Measurements from ENCODE around the gene ORC3.
"Not testable (repeated sequence)": the region's sequence is repeated elsewhere in the genome, so short reads cannot be mapped to it uniquely, and the experiment has no call there.

The ORC3 gene

DNA sequence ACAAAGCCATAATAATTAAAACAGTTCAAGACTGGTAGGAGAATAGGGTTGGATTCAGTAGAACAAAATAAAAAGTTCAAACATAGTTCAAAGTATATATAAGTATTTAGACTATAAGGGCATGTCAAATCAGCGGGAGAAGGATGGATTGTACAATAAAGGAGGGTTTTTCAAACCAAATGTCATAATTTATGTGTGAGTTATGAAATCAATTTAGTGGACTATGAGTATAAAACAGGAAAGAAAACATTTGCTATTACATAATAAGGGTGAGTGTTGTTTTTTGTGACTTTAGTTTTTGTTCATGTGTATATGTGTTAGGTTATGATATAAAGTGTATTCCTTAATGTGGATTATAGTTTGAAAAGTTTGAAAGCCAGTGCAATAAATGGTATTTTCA is 10.6 kb downstream of the ORC3 start:
- no peak for DNase-seq (ENCODE audit: low read depth)

DNA sequence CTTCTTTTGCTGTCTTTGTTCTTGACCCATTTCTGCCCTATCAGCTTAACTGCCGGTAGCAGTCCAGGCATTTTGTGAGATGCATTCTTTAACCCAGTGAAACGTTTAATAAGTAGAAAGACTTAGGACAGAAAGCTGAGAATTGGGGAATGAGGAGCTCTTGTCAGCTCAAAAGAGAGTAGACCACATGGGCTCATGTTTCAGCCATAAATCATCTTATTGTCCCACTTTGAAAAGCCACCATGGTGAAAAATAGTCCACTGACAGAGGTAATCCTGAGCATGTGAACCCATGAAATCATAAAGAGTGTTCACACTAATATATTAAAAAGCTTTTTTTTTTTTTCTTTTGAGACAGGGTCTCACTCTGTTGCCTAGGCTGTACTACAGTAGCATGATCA is 16.3 kb downstream of the ORC3 start:
- no peak for DNase-seq (ENCODE audit: low read depth)

DNA sequence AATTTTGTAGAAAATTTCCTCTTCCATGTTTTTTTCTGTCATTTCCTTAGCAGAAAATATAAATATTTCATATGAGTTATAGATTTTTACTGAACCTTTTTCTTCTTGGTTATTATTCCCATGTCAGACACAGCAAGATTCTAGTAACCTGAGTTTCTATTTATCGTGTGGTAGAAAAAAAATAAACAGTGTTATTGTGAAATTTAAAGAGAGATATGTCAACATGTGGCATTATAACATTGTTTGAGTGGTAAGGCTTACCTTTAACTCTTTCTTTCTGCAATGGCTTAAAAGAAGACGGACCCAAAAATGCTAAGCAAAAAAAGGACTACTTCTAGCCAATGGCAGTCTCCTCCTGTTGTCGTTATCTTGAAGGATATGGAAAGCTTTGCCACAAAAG is 18.9 kb downstream of the ORC3 start:
- no peak for DNase-seq (ENCODE audit: low read depth)

DNA sequence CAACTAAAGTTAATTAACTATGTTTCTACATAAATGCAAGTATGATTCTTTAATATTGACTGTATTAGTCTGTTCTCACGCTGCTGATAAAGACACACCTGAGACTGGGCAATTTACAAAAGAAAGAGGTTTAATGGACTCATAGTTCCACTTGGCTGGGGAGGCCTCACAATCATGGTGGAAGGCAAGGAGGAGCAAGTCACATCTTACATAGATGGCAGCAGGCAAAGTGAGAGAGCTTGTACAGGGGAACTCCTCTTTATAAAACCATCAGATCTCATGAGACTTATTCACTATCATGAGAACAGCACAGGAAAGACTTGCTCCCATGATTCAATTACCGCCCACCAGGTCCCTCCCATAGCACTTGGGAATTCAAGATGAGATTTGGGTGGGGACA is 23.1 kb downstream of the ORC3 start:
- not testable (repeated sequence) for DNase-seq (ENCODE audit: low read depth)

DNA sequence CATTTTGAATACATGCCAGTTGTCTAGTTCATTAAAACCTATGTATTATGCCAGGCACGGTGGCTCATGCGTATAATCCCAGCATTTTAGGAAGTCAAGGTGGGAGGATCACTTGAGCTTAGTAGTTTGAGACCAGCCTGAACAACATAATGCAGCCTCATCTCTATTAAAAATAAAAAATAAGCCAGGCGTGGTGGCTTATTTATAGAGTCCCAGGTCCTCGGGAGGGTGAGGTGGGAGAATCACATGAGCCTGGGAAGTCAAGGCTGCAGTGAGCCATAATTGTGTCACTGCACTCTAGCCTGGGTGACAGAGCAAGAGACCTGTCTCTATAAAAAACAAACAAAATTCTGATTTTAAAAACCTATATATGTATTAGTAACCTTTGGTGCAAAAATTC is 27.5 kb downstream of the ORC3 start:
- DNase-seq (ENCODE audit: low read depth) = no peak

DNA sequence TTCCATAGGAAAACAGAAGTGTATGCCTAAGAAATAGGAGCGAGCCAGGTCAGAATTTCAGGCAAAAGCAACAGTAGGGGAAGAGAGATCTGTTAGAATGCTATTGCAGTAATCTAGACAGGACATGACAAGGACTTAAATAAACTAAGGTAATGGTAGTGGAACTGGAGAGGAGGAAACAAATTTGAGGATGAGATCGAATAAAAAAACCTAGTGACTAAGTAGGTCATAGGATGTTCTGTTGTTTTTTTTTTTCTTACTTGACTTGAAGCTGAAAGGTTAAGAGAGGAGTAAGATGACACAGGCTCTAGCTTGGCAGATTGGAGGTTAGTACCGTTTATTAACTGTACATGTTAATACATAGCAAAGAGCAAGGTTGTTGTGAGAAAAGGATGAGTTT is 28.6 kb downstream of the ORC3 start:
- no peak for DNase-seq (ENCODE audit: low read depth)

DNA sequence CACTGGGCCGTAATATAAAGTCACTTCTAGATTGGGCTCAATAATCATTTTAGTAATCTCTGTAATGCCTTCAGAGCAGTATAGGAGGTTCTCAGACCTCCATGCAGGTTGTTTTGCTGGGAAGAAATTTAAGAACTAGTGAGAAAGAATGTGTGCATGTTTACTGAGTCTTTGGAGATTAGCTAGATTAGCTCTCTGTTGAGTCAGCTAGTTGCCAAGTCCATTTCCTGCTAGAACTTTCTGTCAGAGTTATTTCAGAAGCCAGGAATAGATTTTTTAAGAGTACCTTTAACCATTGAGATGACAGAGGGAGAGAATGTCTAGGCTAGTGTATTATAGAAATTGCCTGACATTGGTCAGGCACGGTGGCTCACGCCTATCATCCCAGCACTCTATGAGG is 33.3 kb downstream of the ORC3 start:
- DNase-seq (ENCODE audit: low read depth) = no peak

DNA sequence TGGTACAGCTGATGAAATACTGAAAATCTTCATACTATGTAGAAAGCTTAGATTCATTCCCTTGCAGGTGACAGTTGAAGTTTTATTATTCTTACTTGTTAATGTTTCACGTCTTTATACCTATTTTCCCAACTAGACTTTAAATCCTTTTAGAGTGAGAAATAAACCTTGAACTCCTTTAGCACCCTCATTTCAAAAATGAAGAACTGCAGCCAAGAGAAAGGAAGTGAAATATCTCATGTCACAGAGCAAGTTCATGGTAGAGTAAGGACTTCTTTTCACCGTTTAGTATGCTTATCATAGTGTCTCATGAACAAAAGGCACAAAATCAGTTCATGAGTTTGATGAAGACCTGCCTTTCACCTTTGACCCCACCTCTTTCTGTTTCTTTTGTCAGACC is 38.5 kb downstream of the ORC3 start:
- no peak for DNase-seq (ENCODE audit: low read depth)

DNA sequence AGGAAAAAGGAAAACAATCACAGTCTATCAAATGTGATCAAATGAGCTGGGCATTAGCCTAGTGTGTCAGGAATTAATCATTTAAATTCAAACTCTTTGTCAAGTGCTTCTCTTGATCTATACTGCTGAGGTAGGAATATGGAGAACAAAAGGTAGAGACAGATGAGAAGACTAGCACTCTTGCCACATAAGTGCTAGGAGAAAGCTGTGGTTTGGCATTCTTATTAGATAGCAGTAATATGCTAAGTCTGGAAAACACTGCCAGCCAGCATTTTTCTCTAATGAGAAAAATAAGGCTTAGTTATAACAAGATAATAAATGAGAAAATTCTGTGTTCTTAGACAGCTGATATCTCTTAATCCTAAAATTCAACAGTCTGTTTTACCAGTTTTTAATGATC is 38.9 kb downstream of the ORC3 start:
- DNase-seq (ENCODE audit: low read depth) = no peak

DNA sequence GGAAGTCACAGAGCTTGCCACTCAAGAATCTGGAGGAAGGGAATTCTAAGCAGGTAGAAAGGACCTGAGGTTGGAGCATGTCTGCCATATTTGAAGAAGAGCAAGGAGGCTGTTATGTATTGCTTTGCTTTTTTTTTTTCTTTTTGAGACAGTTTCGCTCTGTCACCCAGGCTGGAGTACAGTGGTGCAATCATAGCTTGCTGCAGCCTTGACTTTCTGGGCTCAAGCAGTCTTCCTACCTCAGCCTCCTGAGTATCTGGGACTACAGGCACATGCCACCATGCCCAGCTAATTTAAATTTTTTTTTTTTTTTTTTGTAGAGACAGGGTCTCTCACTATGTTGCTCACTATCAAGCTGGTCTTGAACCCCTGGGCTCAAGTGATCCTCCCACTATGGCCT is 40.8 kb downstream of the ORC3 start:
- DNase-seq (ENCODE audit: low read depth) = no peak

DNA sequence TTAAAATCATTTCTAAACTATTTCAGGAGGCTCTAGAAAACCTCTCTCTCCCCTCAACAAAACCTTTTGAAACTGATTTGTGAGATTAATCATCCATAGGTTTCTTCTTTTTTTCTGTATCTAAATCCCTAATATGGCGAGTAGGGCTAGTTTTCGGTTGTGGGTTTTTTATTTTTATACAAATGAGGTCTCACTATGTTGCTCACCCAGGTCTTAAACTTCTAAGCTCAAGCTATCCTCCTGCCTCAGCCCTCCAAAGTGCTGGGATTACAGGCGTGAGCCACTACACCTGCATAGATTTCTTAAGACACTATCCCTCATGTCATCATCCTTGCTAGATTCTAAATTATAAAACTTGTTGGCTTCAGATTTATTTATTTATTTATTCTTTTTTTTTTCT is 43.9 kb downstream of the ORC3 start:
- DNase-seq (ENCODE audit: low read depth) = no peak

DNA sequence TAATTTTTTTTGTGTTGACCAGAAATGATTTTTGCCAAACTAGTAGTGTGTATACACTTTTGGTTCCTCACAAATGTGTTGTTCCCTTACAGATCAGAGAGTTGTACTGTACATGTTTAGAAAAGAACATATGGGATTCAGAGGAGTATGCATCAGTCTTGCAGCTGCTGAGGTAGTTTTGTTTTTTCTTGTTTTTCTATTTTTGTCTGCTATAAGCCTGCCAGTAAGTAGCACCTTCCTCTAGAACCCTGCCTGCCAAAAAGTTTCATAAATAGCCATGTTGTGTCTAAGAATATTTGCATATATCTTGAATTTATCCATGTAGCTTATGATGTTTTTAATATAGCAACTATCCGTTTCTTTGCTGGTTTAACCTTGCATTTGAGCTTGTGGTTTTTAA is 46.4 kb downstream of the ORC3 start:
- no peak for DNase-seq (ENCODE audit: low read depth)

DNA sequence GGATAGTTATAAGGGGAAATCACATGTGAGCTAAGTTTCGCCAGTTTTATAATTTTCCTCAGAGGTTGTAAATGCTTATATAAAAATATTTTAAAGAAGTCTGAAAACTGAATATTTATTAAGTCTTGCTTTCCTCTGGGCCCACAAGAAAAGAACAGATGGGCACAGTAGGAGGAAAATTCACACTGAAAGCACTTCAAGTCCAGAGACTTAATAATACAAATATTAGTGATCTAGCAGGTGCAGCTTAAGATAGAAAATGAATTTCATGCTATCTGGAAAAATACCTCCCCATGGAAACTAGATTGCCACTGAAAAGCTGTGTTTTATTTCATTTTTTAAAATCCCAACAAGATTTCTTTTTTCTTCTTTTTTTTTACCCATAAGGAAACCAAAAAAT is 47.2 kb downstream of the ORC3 start:
- DNase-seq (ENCODE audit: low read depth) = no peak

DNA sequence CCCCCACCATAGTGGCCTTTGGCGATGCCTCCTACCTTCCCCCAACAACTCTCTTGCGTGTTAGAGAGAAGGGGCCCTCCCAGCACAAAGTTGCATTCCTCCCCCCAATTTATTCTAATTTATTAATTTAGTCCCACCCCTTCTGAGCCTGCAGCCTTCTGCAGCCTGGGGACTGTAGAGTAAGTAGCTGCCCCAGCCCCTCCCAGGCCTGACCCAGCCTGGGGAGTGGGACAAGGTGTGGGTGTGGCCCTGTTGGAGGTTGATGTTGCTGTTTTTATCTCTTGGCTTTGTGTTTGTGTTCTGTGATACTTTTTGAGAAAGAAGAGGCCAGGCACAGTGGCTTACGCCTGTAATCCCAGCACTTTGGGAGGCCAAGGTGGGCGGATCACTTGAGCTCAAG is 49.4 kb downstream of the ORC3 start:
- no peak for DNase-seq (ENCODE audit: low read depth)

DNA sequence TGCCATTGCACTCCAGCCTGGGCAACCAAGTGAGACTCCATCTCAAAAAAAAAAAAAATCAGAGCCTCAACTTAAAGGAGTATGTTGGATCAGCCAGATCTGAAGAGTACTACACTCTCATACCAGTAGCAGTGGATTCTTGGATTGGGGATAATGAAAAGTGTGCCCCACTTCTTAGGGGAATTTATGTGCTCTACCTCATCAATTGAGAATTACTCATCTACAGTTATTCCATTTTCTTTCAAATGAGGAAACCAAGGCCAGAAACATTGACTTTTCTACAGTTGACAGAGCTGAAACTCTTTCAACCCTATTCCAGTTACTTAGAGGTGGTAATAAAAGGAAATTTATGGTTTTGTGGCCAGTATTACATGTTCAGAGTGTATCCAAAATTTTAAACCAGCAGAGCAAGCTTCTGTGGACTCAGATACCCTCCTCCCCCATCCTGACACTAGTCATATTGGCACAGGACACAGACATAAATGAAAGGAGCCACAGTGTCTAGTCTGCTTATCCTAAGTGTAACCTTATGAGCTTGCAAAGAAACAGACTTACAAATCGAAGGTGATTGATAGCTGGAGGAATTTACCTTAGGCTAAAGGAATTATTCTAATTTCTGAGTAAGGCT is 51.2 kb downstream of the ORC3 start:
- DNase-seq (ENCODE audit: low read depth) = no peak

DNA sequence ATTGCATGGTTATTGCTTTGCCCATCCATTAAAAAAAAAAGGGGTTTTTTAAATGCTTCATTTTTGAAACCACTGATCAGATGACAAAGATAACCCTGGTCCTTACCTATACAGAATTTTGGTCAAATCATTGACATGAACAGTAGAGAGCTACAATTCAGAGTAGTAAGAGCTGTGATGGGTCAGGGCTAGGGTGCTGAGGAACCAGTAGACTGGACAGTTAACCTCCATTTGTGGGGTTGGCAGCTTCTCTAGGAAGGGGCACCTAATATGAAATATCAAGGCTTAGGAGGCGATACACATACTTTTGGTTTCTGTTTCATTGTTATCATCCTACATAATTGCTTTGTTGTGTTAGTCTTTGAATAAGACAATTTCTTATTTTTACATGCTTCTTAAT is 55.1 kb downstream of the ORC3 start:
- no peak for DNase-seq (ENCODE audit: low read depth)

DNA sequence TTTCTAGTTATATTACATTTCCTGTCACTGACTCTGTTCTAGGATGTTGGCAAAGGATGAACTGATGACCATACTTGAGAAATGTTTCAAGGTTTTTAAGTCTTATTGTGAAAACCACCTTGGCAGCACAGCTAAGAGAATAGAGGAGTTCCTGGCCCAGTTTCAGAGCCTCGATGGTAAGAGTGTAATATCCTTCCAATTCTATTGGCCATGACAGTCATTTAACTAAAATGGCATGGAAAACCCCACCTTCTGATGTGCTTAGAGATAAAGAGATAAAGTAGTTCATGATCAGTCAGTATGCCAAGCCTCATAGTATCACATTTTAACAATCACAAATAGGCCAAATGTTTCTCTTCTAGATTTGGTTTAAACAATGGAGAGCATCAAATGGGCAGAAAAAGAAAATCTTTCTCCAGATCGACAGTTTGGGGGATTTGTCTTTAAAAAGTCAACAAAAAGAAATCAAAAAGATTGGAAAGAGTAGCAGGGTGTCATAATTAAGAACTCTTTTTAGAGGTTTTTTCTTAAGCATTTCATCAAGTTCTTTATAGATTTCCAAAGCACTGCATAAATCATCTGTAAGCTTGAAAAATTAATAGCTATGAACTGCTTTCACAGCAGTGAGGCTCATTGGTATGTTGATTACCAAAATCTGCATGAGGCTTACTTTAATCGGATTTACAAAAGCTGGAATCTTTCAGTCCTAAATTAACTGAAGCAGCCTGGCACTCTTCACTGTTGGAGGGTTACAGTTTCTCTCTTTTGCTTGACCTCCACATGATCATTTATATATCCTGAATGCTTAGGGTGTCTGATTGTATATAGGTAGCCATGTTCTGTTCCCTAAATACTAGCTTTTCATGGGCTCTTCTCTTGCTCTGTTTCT is 63.4 kb downstream of the ORC3 start:
- DNase-seq (ENCODE audit: low read depth) = no peak

DNA sequence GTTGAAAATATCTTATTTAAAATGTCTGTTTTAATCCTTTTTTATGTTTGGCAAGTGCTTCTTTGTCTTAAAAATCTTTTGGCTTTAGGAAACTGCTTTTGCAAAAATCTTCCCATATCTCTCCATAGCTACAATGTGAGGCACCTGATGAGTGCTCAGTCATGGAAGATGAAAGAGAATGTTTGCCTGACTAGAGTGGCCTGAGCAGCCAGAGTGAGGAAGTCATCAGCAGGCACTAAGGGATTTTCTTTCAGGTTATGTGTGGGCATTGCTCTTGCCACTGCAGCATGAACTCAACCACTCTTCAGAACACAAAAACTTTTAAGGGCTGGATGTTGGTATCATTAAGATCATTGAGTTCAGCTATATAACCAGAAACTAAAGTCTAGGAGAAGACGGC is 64.2 kb downstream of the ORC3 start:
- DNase-seq (ENCODE audit: low read depth) = no peak

DNA sequence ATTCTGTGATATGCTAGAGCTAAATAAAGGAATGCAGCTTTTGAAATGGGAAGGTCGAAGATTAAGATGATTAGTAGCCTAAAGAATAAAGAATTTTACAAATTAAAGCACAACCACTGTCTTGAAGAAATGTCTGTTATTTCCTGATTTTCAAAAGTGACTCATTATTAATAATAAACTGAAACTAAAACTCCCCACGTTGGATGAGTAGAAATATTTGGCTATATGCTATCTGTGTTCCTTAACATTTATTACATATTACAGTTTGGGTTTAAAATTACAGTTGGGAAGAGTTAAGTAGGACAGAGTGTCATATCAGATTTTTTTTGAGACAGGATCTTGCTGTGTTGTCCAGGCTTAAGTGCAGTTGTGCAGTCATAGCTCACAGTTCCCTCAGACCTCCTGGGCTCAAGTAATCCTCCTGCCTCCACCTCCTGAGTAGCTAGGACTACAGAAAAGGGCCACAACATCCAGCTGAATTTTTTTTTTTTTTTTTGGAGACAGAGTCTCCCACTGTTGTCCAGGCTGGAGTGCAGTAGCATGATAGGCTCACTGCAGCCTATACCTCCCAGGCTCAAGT is 65.0 kb downstream of the ORC3 start:
- no peak for DNase-seq (ENCODE audit: low read depth)

DNA sequence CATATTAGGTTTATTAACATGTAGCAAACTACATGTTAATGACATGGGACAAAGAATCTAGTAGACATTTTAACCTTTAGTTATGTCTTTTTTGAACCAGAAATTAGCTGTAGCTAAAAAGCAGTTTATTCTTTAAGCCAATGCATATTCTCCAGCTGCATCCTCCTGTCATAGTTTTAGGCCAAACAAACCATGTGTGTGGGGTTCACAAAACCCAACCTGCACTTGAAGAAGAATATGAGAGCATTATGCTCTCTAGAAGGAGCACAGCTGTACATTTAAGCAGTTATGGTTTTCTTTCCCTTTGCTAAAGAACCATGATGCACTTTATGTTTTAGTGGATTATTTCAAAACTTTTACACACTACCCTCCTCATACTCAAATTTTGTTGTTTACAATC is 65.9 kb downstream of the ORC3 start:
- DNase-seq (ENCODE audit: low read depth) = no peak

DNA sequence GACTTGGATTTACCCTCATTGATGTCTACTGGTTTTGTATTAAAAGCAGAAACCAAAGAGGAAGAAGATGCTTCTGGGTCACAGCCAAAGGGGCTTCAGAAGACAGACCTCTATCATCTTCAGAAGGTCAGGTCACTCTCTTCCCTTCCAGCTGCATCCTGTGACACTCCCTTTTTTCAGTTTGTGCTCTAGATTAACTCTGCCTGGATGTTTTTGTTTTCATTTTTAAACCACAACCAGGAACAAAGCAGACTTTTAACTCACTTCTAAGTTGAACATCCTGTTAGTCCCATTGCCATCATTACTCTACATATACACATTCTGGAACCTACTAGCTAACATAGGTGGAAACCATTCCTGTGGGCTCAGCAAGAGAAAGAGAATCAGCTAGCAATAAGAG is 66.9 kb downstream of the ORC3 start:
- DNase-seq (ENCODE audit: low read depth) = no peak

DNA sequence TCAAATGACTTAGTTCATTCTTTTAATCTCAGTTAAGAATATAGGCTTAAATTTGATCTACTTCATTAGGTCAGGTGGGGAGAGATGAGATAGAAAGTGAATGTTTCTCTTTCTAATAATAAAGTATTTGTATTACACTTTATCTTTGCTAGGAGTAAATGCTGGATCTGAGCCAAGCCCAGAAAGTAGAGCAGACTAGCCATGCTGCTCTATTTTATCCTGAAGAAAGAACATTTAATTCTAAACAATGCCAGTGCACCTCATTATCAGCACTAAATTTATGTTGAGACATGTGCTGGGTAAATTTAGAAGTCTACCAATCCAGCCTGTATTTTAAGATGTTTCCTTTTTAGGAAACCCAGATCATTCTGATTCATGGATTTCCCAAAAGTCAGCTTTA is 68.6 kb downstream of the ORC3 start:
- no peak for DNase-seq (ENCODE audit: low read depth)

DNA sequence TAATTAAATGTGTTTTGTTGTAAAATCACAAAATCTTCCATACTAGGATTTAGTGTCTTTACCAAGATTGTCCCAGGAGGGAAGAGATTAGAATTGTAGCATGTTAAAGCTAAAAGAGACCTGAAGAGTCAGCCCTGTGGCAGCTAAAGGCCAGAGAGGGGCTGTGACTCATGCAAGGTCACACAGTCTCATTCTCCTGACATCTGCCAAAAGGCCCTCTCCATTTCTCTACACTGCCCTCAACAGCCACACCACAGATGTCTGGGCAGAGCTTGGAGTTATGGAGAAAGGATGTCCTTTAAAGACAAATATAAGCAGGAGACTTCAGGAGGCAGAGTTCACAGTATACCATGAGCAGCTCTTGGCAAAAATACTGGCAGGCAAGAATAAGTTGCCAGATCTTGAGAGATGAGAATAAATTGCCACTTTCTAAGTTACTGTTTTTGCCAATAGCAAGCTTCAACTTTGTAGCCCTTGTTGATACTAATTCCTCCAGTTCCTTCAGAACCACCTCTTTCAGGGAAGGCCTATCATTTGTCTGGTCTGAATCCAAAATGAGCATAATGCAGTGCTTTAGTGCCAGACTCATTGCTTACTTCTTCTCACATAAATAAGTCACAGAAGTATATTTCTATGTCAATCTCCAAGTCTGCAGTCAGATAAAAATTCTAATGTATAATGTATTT is 70.4 kb downstream of the ORC3 start:
- no peak for DNase-seq (ENCODE audit: low read depth)
